Measurements from ENCODE around the gene RXFP4. TPM values are rescaled to one million over a fixed set of nuclear protein-coding genes. Genes with fewer than 3 reads are reported as not detected.

The RXFP4 gene
- total RNA-seq, 1 experiment from 2014 or later, result not detected

DNA sequence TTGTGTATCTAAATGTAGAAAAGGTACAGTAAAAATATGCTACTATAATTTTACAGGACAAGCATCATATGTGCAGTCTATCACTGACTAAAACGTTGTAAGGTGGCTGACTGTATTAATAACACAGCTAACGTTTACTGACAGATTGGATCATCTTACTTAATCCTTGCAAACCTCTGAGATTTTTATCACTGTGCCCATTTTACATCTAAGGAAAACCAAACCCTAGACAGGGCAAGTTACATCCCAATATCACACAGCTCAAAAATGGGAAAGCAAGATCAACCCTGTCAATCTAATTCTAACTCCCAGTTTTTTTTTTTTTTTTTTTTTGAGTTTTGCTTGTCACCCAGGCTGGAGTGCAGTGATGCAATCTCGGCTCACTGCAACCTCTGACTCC, 22.8 kb upstream of the RXFP4 start:
- Histone ChIP-seq H3K14ac (ENCODE audit: insufficient read depth, low read length) (no peak overlapping the region), H3K9me3 (ENCODE audit: control insufficient read depth, low read depth, low read length) (no peaks in the 10 kb centered on the region), H4K5ac (ENCODE audit: insufficient read length, low read depth, low read length) (no peak overlapping the region), H2AFZ (ENCODE audit: low read length) (no peak overlapping the region), H2BK5ac (ENCODE audit: insufficient read length, low read length) (no peak overlapping the region), H3K18ac (ENCODE audit: insufficient read length, low read depth, low read length) (no peak overlapping the region), H2BK120ac (ENCODE audit: low read depth, low read length, poor library complexity, severe bottlenecking) (no peak overlapping the region), H3K27ac (ENCODE audit: insufficient read length, low read depth, low read length) (no peak overlapping the region), H4K20me1 (ENCODE audit: control insufficient read depth, insufficient read depth, insufficient read length) (no peaks in the 10 kb centered on the region), H3T11ph (ENCODE audit: low read length) (no peak overlapping the region), H3K79me1 (ENCODE audit: insufficient read depth, low read depth, low read length, poor library complexity, severe bottlenecking) (no peaks in the 10 kb centered on the region), H3K4ac (ENCODE audit: low read depth, low read length) (no peak overlapping the region), H2BK12ac (ENCODE audit: insufficient read length, low read depth, low read length) (no peak overlapping the region), H3K4me1 (ENCODE audit: insufficient read depth, low read length) (no peaks in the 10 kb centered on the region), H2BK20ac (ENCODE audit: low read depth, low read length, poor library complexity, severe bottlenecking) (no peak overlapping the region), H2BK15ac (ENCODE audit: low read depth, low read length) (no peak overlapping the region), H2AK5ac (ENCODE audit: insufficient read length, low read length) (no peak overlapping the region), H4K8ac (replicated peaks; ENCODE audit: insufficient read length, low read depth, low read length) (no peak overlapping the region), H4K91ac (ENCODE audit: insufficient read length, low read depth, low read length) (no peak overlapping the region), H3K56ac (ENCODE audit: insufficient read length, low read depth, low read length) (no peak overlapping the region), H3K4me2 (ENCODE audit: insufficient read depth, insufficient read length, low read length) (no peak overlapping the region), H3K27me3 (ENCODE audit: insufficient read depth, low read length) (no peaks in the 10 kb centered on the region; the same call in 1 of the 2 replicates), H3K9ac (ENCODE audit: extremely low read depth, insufficient read length, low read length) (no peak overlapping the region), H3K23me2 (ENCODE audit: insufficient read length, low read depth, low read length, poor library complexity, severe bottlenecking) (no peaks in the 10 kb centered on the region), H3K79me2 (ENCODE audit: insufficient read depth, low read length) (no peaks in the 10 kb centered on the region), H3K23ac (ENCODE audit: insufficient read length, low read depth, low read length) (no peak overlapping the region)
- peaks cover 60 to 93% (median 90%) of the 10 kb centered on the region in 3 experiments for H3K36me3 Mint-ChIP-seq (ENCODE audit: insufficient read depth in 1 of 3, low read depth in 3 of 3)
- no peaks in the 10 kb centered on the region for H3K9me3 Mint-ChIP-seq
- WGBS (ENCODE audit: extremely low coverage, insufficient read length, low lambda C conversion rate), result no CpG with 5 or more reads among the region's 3 CpGs
- H3K27me3 Mint-ChIP-seq (ENCODE audit: low read depth), result no peaks in the 10 kb centered on the region
- H3K4me1 Mint-ChIP-seq, result no peaks in the 10 kb centered on the region
- no peak overlapping the region for H3K27ac Mint-ChIP-seq
- no peak for DNase-seq
- TF ChIP-seq CTCF (conservative IDR thresholded peaks at IDR 0.05), result no peak
- H3K4me3 Mint-ChIP-seq, result no peak overlapping the region
